Left renal pelvis (tissue), 4 donors: ENCODE measurements around the gene DDX11. TPM values are rescaled to one million over a fixed set of nuclear protein-coding genes. Genes with fewer than 3 reads are reported as not detected.
"Not testable (repeated sequence)": the region's sequence is repeated elsewhere in the genome, so short reads cannot be mapped to it uniquely, and the experiment has no call there.

Source experiments
- DNase-seq, 4 donors: peaks; one replicate each; pipeline ENCODE4 v3.0.0-alpha.2; 2013; ENCODE audit warnings: low read depth in 4 of 4, low spot score in 3 of 4
- polyA plus RNA-seq, 4 donors: library from polyadenylated mRNA; unstranded; fragments of 120-200 nt; gene quantifications; one replicate each; pipeline ENCODE4 v1.2.1, GENCODE V29; 2013; ENCODE audit not compliant: insufficient read length in 4 of 4

The DDX11 gene
- polyA plus RNA-seq, 4 donors: 29.7 to 75.3 (median 43.2) TPM

- DNase-seq: not testable (repeated sequence)
Measured at GRCh38 chr12:31097819-31098218, 24.2 kb downstream of the DDX11 start.

GRCh38 chr12:31098363-31098762, 24.7 kb downstream of the DDX11 start:
- DNase-seq: not testable (repeated sequence)

GRCh38 chr12:31098771-31099170, 25.1 kb downstream of the DDX11 start:
- not testable (repeated sequence) for DNase-seq

GRCh38 chr12:31099434-31099833, 25.8 kb downstream of the DDX11 start:
- not testable (repeated sequence) for DNase-seq

GRCh38 chr12:31100503-31101208, 27.0 kb downstream of the DDX11 start:
- DNase-seq: not testable (repeated sequence)

GRCh38 chr12:31102125-31102524, 28.5 kb downstream of the DDX11 start:
- not testable (repeated sequence) for DNase-seq

GRCh38 chr12:31102596-31102995, 28.9 kb downstream of the DDX11 start:
- not testable (repeated sequence) for DNase-seq

- not testable (repeated sequence) for DNase-seq
Measured at GRCh38 chr12:31103561-31103975, 29.9 kb downstream of the DDX11 start.

- DNase-seq: not testable (repeated sequence)
Measured at GRCh38 chr12:31104220-31104619, 30.6 kb downstream of the DDX11 start.

GRCh38 chr12:31104773-31105172, 31.1 kb downstream of the DDX11 start:
- not testable (repeated sequence) for DNase-seq

GRCh38 chr12:31105668-31106067, 32.0 kb downstream of the DDX11 start:
- DNase-seq: no peak

- DNase-seq: no peak
Measured at GRCh38 chr12:31106101-31106803, 32.6 kb downstream of the DDX11 start.

GRCh38 chr12:31109773-31110172, 36.1 kb downstream of the DDX11 start:
- not testable (repeated sequence) for DNase-seq

- DNase-seq: not testable (repeated sequence)
Measured at GRCh38 chr12:31110263-31110662, 36.6 kb downstream of the DDX11 start.

- not testable (repeated sequence) for DNase-seq
Measured at GRCh38 chr12:31115092-31115601, 41.5 kb downstream of the DDX11 start.

GRCh38 chr12:31116846-31117202, 43.2 kb downstream of the DDX11 start:
- not testable (repeated sequence) for DNase-seq

GRCh38 chr12:31117203-31118011, 43.7 kb downstream of the DDX11 start:
- DNase-seq: no peak

- DNase-seq: peak in 1 of 4 donors; percentile 55
Measured at GRCh38 chr12:31118347-31119191, 44.9 kb downstream of the DDX11 start.

GRCh38 chr12:31119192-31119802, 45.6 kb downstream of the DDX11 start:
- no peak for DNase-seq

GRCh38 chr12:31119803-31120211, 46.1 kb downstream of the DDX11 start:
- DNase-seq: no peak
